Measurements from ENCODE around the gene GLDC.
"Not testable (repeated sequence)": the region's sequence is repeated elsewhere in the genome, so short reads cannot be mapped to it uniquely, and the experiment has no call there.

Gene GLDC

GRCh38 chr9:6645355-6646292 lies at the start of gene GLDC:
TSS of gene GLDC (minus strand) at chr9:6645729. CDS start at chr9:6645499, 230 bp downstream.
- TF ChIP-seq L3MBTL2 (conservative IDR thresholded peaks at IDR 0.05) (peak; percentile 80), FOXA1 (IDR thresholded peaks at IDR 0.05) (no peak), HDGF (IDR thresholded peaks at IDR 0.05; ENCODE audit: borderline replicate concordance) (no peak), FOXM1 (IDR thresholded peaks at IDR 0.05; ENCODE audit: borderline replicate concordance) (no peak), ARNT (IDR thresholded peaks at IDR 0.05) (no peak), TARDBP (IDR thresholded peaks at IDR 0.05) (no peak), CTBP1 (IDR thresholded peaks at IDR 0.05; ENCODE audit: borderline replicate concordance) (no peak), ELF4 (IDR thresholded peaks at IDR 0.05) (no peak)
- ChIA-PET POLR2A (interaction anchor here (0.9 to 1.4 kb wide), 4 partner anchors 14 to 112 kb away, joined by 3 to 8 read pairs (median 4); partner anchors contain the start of gene KDM4C), CTCF (no interaction called here)
- DNase-seq (ENCODE audit: extremely low spot score), result peak; percentile 83

GRCh38 chr9:6692881-6693361 lies 47.4 kb upstream of the GLDC start:
- DNase-seq (ENCODE audit: extremely low spot score), result no peak
- CTCF ChIA-PET, result no interaction called here
- POLR2A ChIA-PET, result no interaction called here
- TF ChIP-seq ARNT (IDR thresholded peaks at IDR 0.05) (no peak), L3MBTL2 (conservative IDR thresholded peaks at IDR 0.05) (no peak), FOXM1 (IDR thresholded peaks at IDR 0.05; ENCODE audit: borderline replicate concordance) (no peak), LEF1 (IDR thresholded peaks at IDR 0.05; ENCODE audit: borderline replicate concordance) (no peak), CTBP1 (IDR thresholded peaks at IDR 0.05; ENCODE audit: borderline replicate concordance) (no peak), HDGF (IDR thresholded peaks at IDR 0.05; ENCODE audit: borderline replicate concordance) (no peak), FOXK2 (IDR thresholded peaks at IDR 0.05) (no peak)

GRCh38 chr9:6692433-6692832 lies 46.9 kb upstream of the GLDC start:
- CTCF ChIA-PET, result no interaction called here
- DNase-seq (ENCODE audit: extremely low spot score), result no peak

GRCh38 chr9:6690675-6691070 lies 45.1 kb upstream of the GLDC start:
- CTCF ChIA-PET, result interaction anchor here (0.7 kb wide), 1 partner anchor 48 kb away, joined by 7 read pairs; no protein-coding TSS in a partner anchor
- DNase-seq (ENCODE audit: extremely low spot score); POLR2A ChIA-PET: not testable (repeated sequence)

More at GRCh38 chr9:6692433-6692832, 46.9 kb upstream of the GLDC start:
- TF ChIP-seq LEF1 (IDR thresholded peaks at IDR 0.05; ENCODE audit: borderline replicate concordance) (no peak), ARNT (IDR thresholded peaks at IDR 0.05) (no peak), L3MBTL2 (conservative IDR thresholded peaks at IDR 0.05) (no peak), ZNF384 (IDR thresholded peaks at IDR 0.05) (no peak), SP1 (IDR thresholded peaks at IDR 0.05) (no peak), CTBP1 (IDR thresholded peaks at IDR 0.05; ENCODE audit: borderline replicate concordance) (no peak), FOXM1 (IDR thresholded peaks at IDR 0.05; ENCODE audit: borderline replicate concordance) (no peak), TARDBP (IDR thresholded peaks at IDR 0.05) (no peak), BHLHE40 (IDR thresholded peaks at IDR 0.05; ENCODE audit: borderline replicate concordance) (no peak), PKNOX1 (IDR thresholded peaks at IDR 0.05) (no peak), SUZ12 (IDR thresholded peaks at IDR 0.05) (no peak), FOXA1 (IDR thresholded peaks at IDR 0.05) (no peak), FOXK2 (IDR thresholded peaks at IDR 0.05) (no peak), HDGF (IDR thresholded peaks at IDR 0.05; ENCODE audit: borderline replicate concordance) (no peak)
- POLR2A ChIA-PET, result no interaction called here

- TF ChIP-seq LEF1 (IDR thresholded peaks at IDR 0.05; ENCODE audit: borderline replicate concordance), result no peak
- no peak for TF ChIP-seq FOXA1 (IDR thresholded peaks at IDR 0.05)
- TF ChIP-seq NFRKB (IDR thresholded peaks at IDR 0.05), result no peak
- TF ChIP-seq HDGF (IDR thresholded peaks at IDR 0.05; ENCODE audit: borderline replicate concordance), result no peak
- TF ChIP-seq L3MBTL2 (conservative IDR thresholded peaks at IDR 0.05), result no peak
- no peak for TF ChIP-seq PKNOX1 (IDR thresholded peaks at IDR 0.05)
- no peak for TF ChIP-seq SUZ12 (IDR thresholded peaks at IDR 0.05)
- no peak for TF ChIP-seq BHLHE40 (IDR thresholded peaks at IDR 0.05; ENCODE audit: borderline replicate concordance)
- TF ChIP-seq TARDBP (IDR thresholded peaks at IDR 0.05), result no peak
- TF ChIP-seq ZNF384 (IDR thresholded peaks at IDR 0.05), result no peak
- no peak for TF ChIP-seq CTBP1 (IDR thresholded peaks at IDR 0.05; ENCODE audit: borderline replicate concordance)
- no peak for TF ChIP-seq FOXK2 (IDR thresholded peaks at IDR 0.05)
- no peak for TF ChIP-seq ARNT (IDR thresholded peaks at IDR 0.05)
- no peak for TF ChIP-seq FOXM1 (IDR thresholded peaks at IDR 0.05; ENCODE audit: borderline replicate concordance)
- ChIA-PET POLR2A (no interaction called here), CTCF (no interaction called here)
Observed at GRCh38 chr9:6689893-6690674, 44.6 kb upstream of the GLDC start.

GRCh38 chr9:6687180-6687579 lies 41.7 kb upstream of the GLDC start:
- TF ChIP-seq ELF4 (IDR thresholded peaks at IDR 0.05) (no peak), PKNOX1 (IDR thresholded peaks at IDR 0.05) (no peak), LEF1 (IDR thresholded peaks at IDR 0.05; ENCODE audit: borderline replicate concordance) (no peak), NFRKB (IDR thresholded peaks at IDR 0.05) (no peak), FOXK2 (IDR thresholded peaks at IDR 0.05) (no peak)
- ChIA-PET POLR2A (no interaction called here), CTCF (interaction anchor here (0.6 kb wide), 1 partner anchor 20 kb away, joined by 4 read pairs; no protein-coding TSS in a partner anchor)
- DNase-seq (ENCODE audit: extremely low spot score), result no peak

More at GRCh38 chr9:6689893-6690674, 44.6 kb upstream of the GLDC start:
- DNase-seq (ENCODE audit: extremely low spot score), result no peak
